GM12892 (cell line): ENCODE measurements around the gene ERFL.
"Not testable (repeated sequence)": the region's sequence is repeated elsewhere in the genome, so short reads cannot be mapped to it uniquely, and the experiment has no call there.

Experiments used
- DNase-seq: peaks from one replicate; pipeline ENCODE4 v3.0.0; 2011; ENCODE audit not compliant: insufficient read length
- FAIRE-seq: peaks from 2 replicates; lab custom pipeline; 2011; peaks lifted over from hg19 to GRCh38; lab: Jason Lieb, UNC
- POLR2A ChIP-seq: IDR thresholded peaks from 2 replicates; pipeline ENCODE4 v1.6.1; 2011; ENCODE audit warnings: low read depth, low read length, control low read depth
- POLR2AphosphoS5 ChIP-seq: IDR thresholded peaks from 2 replicates; pipeline ENCODE4 v1.6.1; 2011; ENCODE audit warnings: low read depth, low read length, control low read depth
- TAF1 ChIP-seq: IDR thresholded peaks from 2 replicates; pipeline ENCODE4 v1.6.1; 2011; ENCODE audit warnings: low read depth, mild to moderate bottlenecking, control low read depth, low read length, borderline replicate concordance

Gene ERFL

GRCh38 chr19:41883463-41883820 is 44.8 kb downstream of the ERFL start:
- no peak for FAIRE-seq

GRCh38 chr19:41882568-41883462 is 45.4 kb downstream of the ERFL start, which contains the start of gene ARHGEF1:
Gene ARHGEF1, plus strand, starts transcription at chr19:41883184. Its CDS starts 4,899 bp downstream, at chr19:41888083.
- DNase-seq (peak; percentile 68), FAIRE-seq (peak; percentile 83)
- TF ChIP-seq POLR2AphosphoS5 (peak; percentile 70), TAF1 (no peak), POLR2A (peak; percentile 64; the same call in 1 of the 2 replicates)

More at GRCh38 chr19:41883463-41883820, 44.8 kb downstream of the ERFL start:
- TF ChIP-seq TAF1 (no peak), POLR2A (no peak), POLR2AphosphoS5 (no peak; the same call in 1 of the 2 replicates)
- DNase-seq: no peak

GRCh38 chr19:41880329-41880708 is 47.9 kb downstream of the ERFL start:
- no peak for DNase-seq
- FAIRE-seq: no peak
- no peak for TF ChIP-seq POLR2AphosphoS5
- no peak for TF ChIP-seq POLR2A
- no peak for TF ChIP-seq TAF1

GRCh38 chr19:41879670-41880328 is 48.5 kb downstream of the ERFL start:
- TF ChIP-seq POLR2A: no peak
- TF ChIP-seq TAF1: no peak
- no peak for TF ChIP-seq POLR2AphosphoS5
- FAIRE-seq: no peak
- no peak for DNase-seq

GRCh38 chr19:41879080-41879479 is 49.2 kb downstream of the ERFL start:
- no peak for DNase-seq
- TF ChIP-seq POLR2A: no peak
- no peak for TF ChIP-seq TAF1
- TF ChIP-seq POLR2AphosphoS5: no peak
- FAIRE-seq: no peak

GRCh38 chr19:41877916-41878905 is 50.0 kb downstream of the ERFL start:
- TF ChIP-seq POLR2A (peak; percentile 83), POLR2AphosphoS5 (peak; percentile 89), TAF1 (peak; percentile 77; the same call in 1 of the 2 replicates)
- DNase-seq (no peak), FAIRE-seq (no peak)

GRCh38 chr19:41876847-41877832 is 51.1 kb downstream of the ERFL start, which contains the start of gene CD79A:
Gene CD79A, plus strand, starts transcription at chr19:41877279. Its CDS starts 26 bp downstream, at chr19:41877305.
- peak; percentile 62; the same call in 1 of the 2 replicates for TF ChIP-seq TAF1
- TF ChIP-seq POLR2A: peak; percentile 83
- TF ChIP-seq POLR2AphosphoS5: peak; percentile 83
- FAIRE-seq (peak; percentile 99), DNase-seq (peak; percentile 71)

- FAIRE-seq, DNase-seq: not testable (repeated sequence)
Observed at GRCh38 chr19:41875973-41876372, 52.3 kb downstream of the ERFL start.

GRCh38 chr19:41872775-41873647 is 55.2 kb downstream of the ERFL start:
- TF ChIP-seq POLR2AphosphoS5 (peak; percentile 72), POLR2A (peak; percentile 42; the same call in 1 of the 2 replicates), TAF1 (no peak)
- DNase-seq (no peak), FAIRE-seq (peak; percentile 75)
